ENCODE results near the gene FIP1L1. TPM values are rescaled to one million over a fixed set of nuclear protein-coding genes. Genes with fewer than 3 reads are reported as not detected.
"Not testable (repeated sequence)": the region's sequence is repeated elsewhere in the genome, so short reads cannot be mapped to it uniquely, and the experiment has no call there.

FIP1L1 gene
- total RNA-seq, 1 donor, result 91.3 TPM

DNA sequence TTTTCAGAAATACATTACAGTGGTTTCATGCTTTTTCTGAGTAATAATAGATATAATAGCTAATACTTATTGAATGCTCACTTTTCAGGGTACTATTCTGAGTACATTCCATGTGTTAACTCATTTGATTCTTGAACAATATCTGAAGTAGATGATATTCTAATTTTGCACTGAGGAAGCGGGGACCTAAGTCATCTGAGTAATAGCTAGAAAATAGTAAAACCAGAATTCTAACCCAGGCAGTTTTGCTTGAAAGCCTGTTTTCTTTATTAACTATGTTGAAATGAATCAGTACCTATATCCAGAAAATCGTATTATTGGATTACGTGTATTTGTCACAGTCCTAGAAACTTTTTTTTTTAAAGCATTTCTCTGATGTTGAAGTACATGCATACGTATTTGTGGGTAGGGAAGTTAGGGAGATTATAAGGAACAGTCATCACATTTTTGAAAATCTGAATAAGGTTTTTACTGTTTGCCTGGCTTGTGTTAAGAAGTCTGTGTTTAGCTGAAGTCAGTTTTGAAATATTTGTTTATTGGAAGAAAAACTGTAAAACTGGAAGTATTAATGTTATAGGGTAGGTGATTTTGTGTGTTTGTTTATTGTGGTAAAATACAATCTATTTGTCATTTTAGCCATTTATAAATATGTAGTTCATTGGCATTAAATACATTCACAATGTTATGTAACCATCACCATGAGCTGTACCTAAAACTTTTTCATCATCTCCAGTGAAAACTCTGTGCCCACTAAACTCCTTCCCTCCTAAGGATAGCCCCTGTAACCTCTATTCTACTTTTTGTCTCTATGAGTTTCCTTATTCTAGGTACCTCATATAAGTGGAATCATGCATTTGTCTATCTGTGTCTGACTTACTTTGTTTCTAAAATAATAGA lies 55.3 kb downstream of the FIP1L1 start:
- Histone ChIP-seq H3K9me3 (ENCODE audit: low read depth, low read length) (no peaks in the 10 kb centered on the region), H3K4me1 (ENCODE audit: insufficient read depth, low read length) (no peaks in the 10 kb centered on the region), H3K4me3 (ENCODE audit: low read length) (no peak overlapping the region), H3K27me3 (ENCODE audit: insufficient read depth, low read length) (no peaks in the 10 kb centered on the region)

DNA sequence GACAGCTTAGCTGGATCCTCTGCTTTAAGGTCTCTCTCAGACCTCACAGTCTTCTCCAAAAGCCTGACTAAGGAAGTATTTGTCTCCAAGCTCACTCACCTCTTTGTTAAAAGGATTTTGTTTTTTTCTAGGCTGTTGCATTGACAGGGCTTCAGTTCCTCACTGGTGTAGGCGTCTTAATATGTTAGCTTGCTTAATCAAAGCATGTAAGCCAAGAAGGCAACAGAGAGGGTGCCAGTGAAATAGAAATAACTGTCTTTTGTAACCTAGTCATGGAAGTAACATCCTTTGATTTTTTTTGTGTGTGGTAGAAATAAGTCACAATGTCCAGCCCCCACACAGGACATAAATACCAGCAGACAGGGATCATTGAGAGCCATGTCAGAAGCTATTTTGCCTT lies 58.8 kb downstream of the FIP1L1 start:
- no peaks in the 10 kb centered on the region for H3K4me1 ChIP-seq (ENCODE audit: insufficient read depth, low read length)
- H3K4me3 ChIP-seq (ENCODE audit: low read length), result no peak overlapping the region
- H3K27me3 ChIP-seq (ENCODE audit: insufficient read depth, low read length), result no peaks in the 10 kb centered on the region
- no peaks in the 10 kb centered on the region for H3K9me3 ChIP-seq (ENCODE audit: low read depth, low read length)

GRCh38 chr4:53441564-53441963 lies 64.1 kb downstream of the FIP1L1 start:
- H3K4me1 ChIP-seq (ENCODE audit: insufficient read depth, low read length), result no peaks in the 10 kb centered on the region
- H3K4me3 ChIP-seq (ENCODE audit: low read length), result no peak overlapping the region
- H3K9me3 ChIP-seq (ENCODE audit: low read depth, low read length), result no peaks in the 10 kb centered on the region
- H3K27me3 ChIP-seq (ENCODE audit: insufficient read depth, low read length), result no peaks in the 10 kb centered on the region

DNA sequence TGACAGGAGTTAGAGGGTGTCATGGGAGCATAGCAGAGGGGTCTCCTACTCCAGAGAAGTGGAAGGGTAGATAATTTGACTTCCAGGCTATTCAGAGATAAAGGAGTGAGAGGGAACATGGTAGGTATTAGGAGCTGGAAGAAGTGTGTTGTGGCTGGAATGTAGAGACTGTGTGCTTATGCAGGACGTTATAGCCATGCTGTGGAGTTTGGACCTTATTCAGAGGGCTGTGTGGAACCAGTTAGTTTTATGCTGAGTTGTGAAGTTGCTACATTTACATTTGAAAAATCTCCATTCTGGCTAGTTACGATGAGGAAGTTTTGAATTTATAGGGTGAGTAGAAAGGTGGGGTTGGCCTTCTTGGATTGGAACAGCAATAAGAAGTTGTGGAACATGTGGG lies 67.5 kb downstream of the FIP1L1 start:
- no peak overlapping the region for H3K4me3 ChIP-seq (ENCODE audit: low read length)
- no peaks in the 10 kb centered on the region for H3K4me1 ChIP-seq (ENCODE audit: insufficient read depth, low read length)
- no peaks in the 10 kb centered on the region for H3K27me3 ChIP-seq (ENCODE audit: insufficient read depth, low read length)
- no peaks in the 10 kb centered on the region for H3K9me3 ChIP-seq (ENCODE audit: low read depth, low read length)

- H3K4me3 ChIP-seq (ENCODE audit: low read length), result no peak overlapping the region
- H3K27me3 ChIP-seq (ENCODE audit: insufficient read depth, low read length), result no peaks in the 10 kb centered on the region
- no peaks in the 10 kb centered on the region for H3K4me1 ChIP-seq (ENCODE audit: insufficient read depth, low read length)
- no peaks in the 10 kb centered on the region for H3K9me3 ChIP-seq (ENCODE audit: low read depth, low read length)
Observed at GRCh38 chr4:53450773-53451172, 73.3 kb downstream of the FIP1L1 start.

GRCh38 chr4:53453385-53453784 lies 75.9 kb downstream of the FIP1L1 start:
- H3K9me3 ChIP-seq (ENCODE audit: low read depth, low read length), result no peaks in the 10 kb centered on the region
- H3K27me3 ChIP-seq (ENCODE audit: insufficient read depth, low read length), result no peaks in the 10 kb centered on the region
- no peak overlapping the region for H3K4me3 ChIP-seq (ENCODE audit: low read length)
- no peaks in the 10 kb centered on the region for H3K4me1 ChIP-seq (ENCODE audit: insufficient read depth, low read length)

- Histone ChIP-seq H3K9me3 (ENCODE audit: low read depth, low read length) (no peaks in the 10 kb centered on the region), H3K27me3 (ENCODE audit: insufficient read depth, low read length) (no peaks in the 10 kb centered on the region), H3K4me1 (ENCODE audit: insufficient read depth, low read length) (no peaks in the 10 kb centered on the region), H3K4me3 (ENCODE audit: low read length) (no peak overlapping the region)
Observed at GRCh38 chr4:53455766-53456165, 78.3 kb downstream of the FIP1L1 start.

GRCh38 chr4:53456178-53456577 lies 78.7 kb downstream of the FIP1L1 start:
- Histone ChIP-seq H3K4me3 (ENCODE audit: low read length) (no peak overlapping the region), H3K27me3 (ENCODE audit: insufficient read depth, low read length) (no peaks in the 10 kb centered on the region)

GRCh38 chr4:53459548-53459947 lies 82.1 kb downstream of the FIP1L1 start:
- H3K27me3 ChIP-seq (ENCODE audit: insufficient read depth, low read length), result no peaks in the 10 kb centered on the region
- H3K4me1 ChIP-seq (ENCODE audit: insufficient read depth, low read length), result no peaks in the 10 kb centered on the region
- no peak overlapping the region for H3K4me3 ChIP-seq (ENCODE audit: low read length)
- H3K9me3 ChIP-seq (ENCODE audit: low read depth, low read length), result no peaks in the 10 kb centered on the region

More at GRCh38 chr4:53456178-53456577, 78.7 kb downstream of the FIP1L1 start:
- no peaks in the 10 kb centered on the region for H3K4me1 ChIP-seq (ENCODE audit: insufficient read depth, low read length)
- H3K9me3 ChIP-seq (ENCODE audit: low read depth, low read length), result no peaks in the 10 kb centered on the region

DNA sequence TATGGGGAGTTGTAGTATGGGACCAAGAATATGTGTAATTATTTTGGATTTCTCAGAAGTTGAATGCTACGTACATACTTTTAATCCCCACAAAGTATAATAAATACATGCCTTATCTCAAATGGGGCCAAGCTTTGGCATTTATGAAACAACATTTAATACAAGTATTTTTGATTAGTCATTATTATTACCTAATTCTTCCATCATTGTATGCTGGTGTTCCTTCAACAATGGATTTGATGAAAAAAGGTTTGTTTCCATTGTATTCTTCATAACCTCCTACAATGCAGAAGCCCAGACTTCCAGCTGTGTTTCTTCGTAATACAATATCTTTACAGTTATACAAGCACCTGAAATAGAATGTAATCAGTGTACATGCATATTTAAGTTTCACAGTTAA lies 83.8 kb downstream of the FIP1L1 start:
- no peak overlapping the region for H3K4me3 ChIP-seq (ENCODE audit: low read length)
- H3K9me3 ChIP-seq (ENCODE audit: low read depth, low read length), result no peaks in the 10 kb centered on the region
- H3K27me3 ChIP-seq (ENCODE audit: insufficient read depth, low read length), result no peaks in the 10 kb centered on the region
- H3K4me1 ChIP-seq (ENCODE audit: insufficient read depth, low read length), result no peaks in the 10 kb centered on the region

- Histone ChIP-seq H3K4me1 (ENCODE audit: insufficient read depth, low read length) (no peaks in the 10 kb centered on the region), H3K9me3 (ENCODE audit: low read depth, low read length) (no peaks in the 10 kb centered on the region), H3K4me3 (ENCODE audit: low read length) (no peak overlapping the region), H3K27me3 (ENCODE audit: insufficient read depth, low read length) (no peaks in the 10 kb centered on the region)
Observed at GRCh38 chr4:53463340-53463739, 85.9 kb downstream of the FIP1L1 start.

DNA sequence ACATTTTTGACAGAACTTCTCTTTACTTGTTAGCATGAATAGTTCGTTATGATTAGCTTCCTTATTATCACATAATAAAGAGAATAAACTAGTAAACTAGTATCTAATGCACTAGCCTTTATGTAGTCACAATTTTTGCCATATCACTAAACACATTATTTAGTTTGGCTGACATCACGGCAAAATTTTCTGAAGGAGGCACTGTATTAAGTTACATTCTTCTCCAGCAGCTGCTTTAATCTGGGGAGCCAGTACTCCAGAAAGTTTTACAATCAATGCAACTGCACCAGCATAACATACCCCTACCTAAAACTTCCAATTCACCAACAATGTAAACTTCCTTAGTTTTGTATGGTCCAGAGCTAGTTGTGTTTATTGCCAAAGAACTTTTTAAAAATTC lies 87.8 kb downstream of the FIP1L1 start:
- H3K4me1 ChIP-seq (ENCODE audit: insufficient read depth, low read length), result no peaks in the 10 kb centered on the region
- H3K4me3 ChIP-seq (ENCODE audit: low read length), result no peak overlapping the region
- no peaks in the 10 kb centered on the region for H3K27me3 ChIP-seq (ENCODE audit: insufficient read depth, low read length)
- H3K9me3 ChIP-seq (ENCODE audit: low read depth, low read length), result no peaks in the 10 kb centered on the region

DNA sequence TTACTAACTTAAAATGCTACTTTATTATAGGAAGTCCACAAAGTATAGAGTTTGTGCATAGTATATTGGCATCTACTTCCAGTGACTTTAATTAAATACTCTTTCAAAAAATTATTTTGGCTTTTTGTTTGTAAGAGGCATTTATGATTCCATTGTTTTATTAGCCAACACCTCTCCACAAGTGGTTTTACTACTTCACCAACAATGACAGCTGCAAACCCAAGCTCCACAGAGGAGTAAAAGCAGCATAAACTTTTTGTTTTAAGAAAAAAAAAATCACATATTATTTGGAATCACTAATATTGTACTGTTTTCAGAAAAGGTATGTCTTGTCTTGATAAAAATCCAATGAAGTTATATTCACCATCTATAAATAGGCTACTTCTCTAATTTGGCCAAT lies 88.5 kb downstream of the FIP1L1 start:
- H3K9me3 ChIP-seq (ENCODE audit: low read depth, low read length), result no peaks in the 10 kb centered on the region
- H3K4me1 ChIP-seq (ENCODE audit: insufficient read depth, low read length), result no peaks in the 10 kb centered on the region
- no peaks in the 10 kb centered on the region for H3K27me3 ChIP-seq (ENCODE audit: insufficient read depth, low read length)
- no peak overlapping the region for H3K4me3 ChIP-seq (ENCODE audit: low read length)

DNA sequence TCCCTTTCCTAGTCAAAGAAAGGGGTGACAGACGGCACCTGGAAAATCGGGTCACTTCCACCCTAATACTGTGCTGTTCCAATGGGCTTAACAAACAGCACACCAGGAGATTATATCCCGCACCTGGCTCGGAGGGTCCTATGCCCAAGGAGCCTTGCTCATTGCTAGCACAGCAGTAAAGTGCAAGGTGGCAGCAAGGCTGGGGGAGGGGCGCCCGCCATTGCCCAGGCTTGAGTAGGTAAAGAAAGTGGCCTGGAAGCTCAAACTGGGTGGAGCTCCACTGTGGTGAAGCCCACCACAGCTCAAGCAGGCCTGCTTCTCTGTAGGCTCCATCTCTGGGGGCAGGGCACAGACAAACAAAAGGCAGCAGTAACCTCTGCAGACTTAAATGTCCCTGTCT lies 89.1 kb downstream of the FIP1L1 start:
- not testable (repeated sequence) for H3K9me3 ChIP-seq (ENCODE audit: low read depth, low read length); H3K27me3 ChIP-seq (ENCODE audit: insufficient read depth, low read length); H3K4me1 ChIP-seq (ENCODE audit: insufficient read depth, low read length); H3K4me3 ChIP-seq (ENCODE audit: low read length)

- Histone ChIP-seq H3K4me1 (ENCODE audit: insufficient read depth, low read length) (no peaks in the 10 kb centered on the region), H3K27me3 (ENCODE audit: insufficient read depth, low read length) (peaks cover 3% of the 10 kb centered on the region), H3K9me3 (ENCODE audit: low read depth, low read length) (no peaks in the 10 kb centered on the region), H3K4me3 (ENCODE audit: low read length) (no peak overlapping the region)
Observed at GRCh38 chr4:53476232-53477037, 99.0 kb downstream of the FIP1L1 start.

Data from mononuclear cell (primary cell).